ENCODE measurements around the gene EGFL7. TPM values are rescaled to one million over a fixed set of nuclear protein-coding genes. Genes with fewer than 3 reads are reported as not detected.
"Not testable (repeated sequence)": the region's sequence is repeated elsewhere in the genome, so short reads cannot be mapped to it uniquely, and the experiment has no call there.

Gene EGFL7
- total RNA-seq, 3 donors from 2014 or later, result 15.9 to 43.4 (median 18.9) TPM

DNA sequence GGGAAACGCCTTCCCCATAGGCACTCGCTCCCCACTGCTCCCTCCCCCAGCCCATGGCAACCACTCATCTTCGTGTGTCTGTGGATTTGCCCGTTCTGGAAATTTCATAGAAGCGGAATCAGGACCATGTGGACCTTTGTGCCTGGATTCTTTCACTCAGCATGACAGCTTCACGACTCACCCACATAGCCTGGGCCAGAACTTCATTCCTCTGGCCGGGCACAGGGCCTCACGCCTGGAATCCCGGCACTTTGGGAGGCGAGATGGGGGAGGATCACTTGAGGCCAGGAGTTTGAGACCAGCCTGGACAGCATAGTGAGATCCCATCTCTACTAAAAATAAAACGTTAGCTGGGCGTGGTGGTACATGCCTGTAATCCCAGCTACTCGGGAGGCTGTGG is 37.6 kb downstream of the EGFL7 start:
- H3K36me3 ChIP-seq (ENCODE audit: low read depth), result no peaks in the 10 kb centered on the region
- DNase-seq (no peak), ATAC-seq (no peak)
- H3K4me3 ChIP-seq, result no peak overlapping the region
- no peaks in the 10 kb centered on the region for H3K9me3 ChIP-seq
- intact Hi-C loops (cut with DNase I, micrococcal nuclease), result no loop called here
- H3K4me1 ChIP-seq (ENCODE audit: low read depth), result peaks cover 15% of the 10 kb centered on the region
- TF ChIP-seq, protein P1, sequence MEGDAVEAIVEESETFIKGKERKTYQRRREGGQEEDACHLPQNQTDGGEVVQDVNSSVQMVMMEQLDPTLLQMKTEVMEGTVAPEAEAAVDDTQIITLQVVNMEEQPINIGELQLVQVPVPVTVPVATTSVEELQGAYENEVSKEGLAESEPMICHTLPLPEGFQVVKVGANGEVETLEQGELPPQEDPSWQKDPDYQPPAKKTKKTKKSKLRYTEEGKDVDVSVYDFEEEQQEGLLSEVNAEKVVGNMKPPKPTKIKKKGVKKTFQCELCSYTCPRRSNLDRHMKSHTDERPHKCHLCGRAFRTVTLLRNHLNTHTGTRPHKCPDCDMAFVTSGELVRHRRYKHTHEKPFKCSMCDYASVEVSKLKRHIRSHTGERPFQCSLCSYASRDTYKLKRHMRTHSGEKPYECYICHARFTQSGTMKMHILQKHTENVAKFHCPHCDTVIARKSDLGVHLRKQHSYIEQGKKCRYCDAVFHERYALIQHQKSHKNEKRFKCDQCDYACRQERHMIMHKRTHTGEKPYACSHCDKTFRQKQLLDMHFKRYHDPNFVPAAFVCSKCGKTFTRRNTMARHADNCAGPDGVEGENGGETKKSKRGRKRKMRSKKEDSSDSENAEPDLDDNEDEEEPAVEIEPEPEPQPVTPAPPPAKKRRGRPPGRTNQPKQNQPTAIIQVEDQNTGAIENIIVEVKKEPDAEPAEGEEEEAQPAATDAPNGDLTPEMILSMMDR (IDR thresholded peaks at IDR 0.05), result no peak

DNA sequence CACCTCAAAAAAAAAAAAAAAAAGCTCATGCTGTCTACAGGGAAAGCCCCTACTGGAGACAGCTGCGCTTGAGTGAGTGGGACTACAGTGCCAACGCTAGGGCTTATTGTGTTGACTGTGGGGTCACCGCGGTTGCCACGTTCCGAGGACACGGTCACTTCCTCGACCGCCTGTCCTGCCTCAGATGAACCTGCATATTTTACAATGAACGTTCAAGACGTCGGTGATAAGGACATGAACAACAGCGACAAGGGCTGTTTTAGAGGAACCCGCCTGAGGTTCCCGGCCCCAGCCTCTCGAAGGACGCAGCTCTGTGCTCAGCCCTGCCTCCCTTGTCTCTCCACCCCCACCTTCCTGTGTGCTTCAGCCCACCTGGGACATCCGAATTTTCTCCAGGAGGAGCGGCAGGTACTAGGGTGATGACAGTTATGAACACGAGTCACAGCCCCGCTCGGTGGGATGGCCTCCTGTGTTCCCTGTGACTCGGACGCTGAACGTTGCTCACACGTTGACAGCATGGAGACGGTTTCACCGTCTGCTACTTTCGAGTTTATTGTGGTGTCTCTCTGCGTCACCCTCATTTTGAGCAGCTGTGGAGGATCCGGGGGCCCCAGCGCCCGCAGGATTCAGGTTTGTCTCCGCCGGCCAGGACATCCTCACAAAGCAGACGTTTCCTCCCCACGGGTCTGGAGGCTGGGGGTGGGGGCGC is 38.4 kb downstream of the EGFL7 start:
- TF ChIP-seq, protein P1 (IDR thresholded peaks at IDR 0.05), result no peak
- Histone ChIP-seq H3K4me3 (no peak overlapping the region), H3K36me3 (ENCODE audit: low read depth) (no peaks in the 10 kb centered on the region), H3K9me3 (no peaks in the 10 kb centered on the region), H3K4me1 (ENCODE audit: low read depth) (peaks cover 9% of the 10 kb centered on the region)
- DNase-seq (no peak), ATAC-seq (peak; percentile 39)
- intact Hi-C loops (cut with DNase I, micrococcal nuclease), result no loop called here

DNA sequence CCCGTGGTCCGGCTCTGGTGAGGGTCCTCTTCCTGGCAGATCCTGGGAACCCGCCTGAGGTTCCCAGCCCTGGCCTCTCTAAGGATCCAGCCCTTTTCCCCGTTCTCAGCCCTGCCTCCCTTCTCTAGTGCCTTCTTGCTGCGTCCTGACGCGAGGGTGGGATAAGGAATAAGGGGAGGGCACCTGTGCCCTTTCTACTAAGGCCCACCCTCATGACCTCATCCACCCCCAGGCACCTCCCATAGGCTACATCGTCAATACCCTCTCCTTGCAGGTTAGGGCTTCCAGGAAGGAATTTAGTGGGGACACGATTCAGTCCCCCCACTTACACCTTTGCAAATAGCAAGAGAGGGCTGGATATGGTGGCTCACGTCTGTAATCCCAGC is 38.9 kb downstream of the EGFL7 start:
- no peak for ATAC-seq
- Histone ChIP-seq H3K9me3 (no peaks in the 10 kb centered on the region), H3K4me3 (no peak overlapping the region), H3K4me1 (ENCODE audit: low read depth) (peaks cover 7% of the 10 kb centered on the region), H3K36me3 (ENCODE audit: low read depth) (no peaks in the 10 kb centered on the region)
- TF ChIP-seq, protein P1 (IDR thresholded peaks at IDR 0.05), result no peak
- DNase-seq, result no peak
- intact Hi-C loops (cut with DNase I, micrococcal nuclease), result no loop called here

DNA sequence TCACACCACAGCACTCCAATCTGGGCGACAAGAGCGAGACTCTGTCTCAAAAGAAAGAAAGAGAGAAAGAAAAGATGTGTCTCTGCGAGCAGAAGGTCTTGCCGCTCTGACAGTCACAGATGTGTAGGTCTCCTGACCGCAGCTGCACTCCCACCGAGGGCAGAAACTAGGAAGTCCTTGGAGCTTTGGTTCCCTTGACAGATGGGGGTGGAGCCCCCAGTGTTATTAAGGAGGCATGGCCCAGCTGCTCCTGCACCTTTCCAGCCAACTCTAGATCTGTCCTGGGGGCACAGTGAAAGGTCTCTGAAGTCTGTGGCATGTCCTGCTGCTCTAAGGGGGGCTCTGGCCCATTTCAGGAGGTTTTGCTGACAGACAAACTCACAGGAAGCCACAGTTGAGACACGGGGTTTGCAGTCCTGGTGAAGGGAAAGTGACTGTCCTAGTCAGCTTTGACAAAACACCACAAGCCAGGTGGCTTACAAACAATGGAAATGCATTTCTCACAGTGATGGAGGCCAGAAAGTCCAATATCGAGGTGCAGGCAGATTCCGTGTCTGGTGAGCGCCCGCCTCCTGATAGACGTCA is 40.7 kb downstream of the EGFL7 start:
- peaks cover 7% of the 10 kb centered on the region for H3K4me1 ChIP-seq (ENCODE audit: low read depth)
- no peaks in the 10 kb centered on the region for H3K9me3 ChIP-seq
- DNase-seq, result no peak
- ATAC-seq, result no peak
- no peak overlapping the region for H3K4me3 ChIP-seq
- no peaks in the 10 kb centered on the region for H3K36me3 ChIP-seq (ENCODE audit: low read depth)
- intact Hi-C loops (cut with DNase I, micrococcal nuclease), result no loop called here
- TF ChIP-seq, protein P1 (IDR thresholded peaks at IDR 0.05), result no peak

DNA sequence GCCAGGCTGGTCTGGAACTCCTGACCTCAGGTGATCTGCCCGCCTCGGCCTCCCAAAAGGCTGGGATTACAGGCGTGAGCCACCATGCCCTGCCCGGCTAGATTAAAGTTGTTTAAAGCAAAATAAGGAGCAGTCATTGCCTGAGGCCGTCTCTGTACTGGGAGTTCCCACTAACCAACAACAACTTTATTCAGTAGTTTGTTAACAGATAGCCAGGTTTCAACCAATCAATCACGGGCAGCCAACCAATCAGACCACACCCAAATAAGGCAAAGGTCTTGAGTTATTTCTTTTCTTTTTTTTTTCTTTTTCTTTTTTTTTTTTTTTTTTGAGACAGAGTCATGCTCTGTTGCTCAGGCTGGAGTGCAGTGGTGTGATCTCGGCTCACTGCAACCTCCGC is 42.0 kb downstream of the EGFL7 start:
- H3K4me3 ChIP-seq; intact Hi-C loops (cut with DNase I, micrococcal nuclease); DNase-seq; H3K36me3 ChIP-seq (ENCODE audit: low read depth); ATAC-seq; H3K9me3 ChIP-seq; H3K4me1 ChIP-seq (ENCODE audit: low read depth): not testable (repeated sequence)

DNA sequence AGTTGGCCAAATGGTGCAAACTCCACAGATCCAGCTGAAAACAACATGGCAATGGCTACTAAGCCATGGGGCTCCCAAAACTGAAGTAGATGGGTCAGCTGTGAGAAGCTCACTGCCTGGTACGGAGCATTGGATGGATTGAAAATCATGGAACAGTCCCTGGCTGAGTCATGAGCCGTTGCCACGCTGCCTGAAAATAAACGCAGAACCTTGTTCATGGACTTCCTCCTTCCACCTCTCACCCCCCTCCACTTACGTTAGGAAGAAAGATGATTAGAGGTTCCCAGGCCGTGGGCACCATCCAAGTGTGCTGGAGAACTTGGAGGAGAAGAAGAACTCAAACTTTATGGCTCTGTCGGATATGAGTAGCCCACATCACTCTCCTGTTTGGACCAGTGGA is 42.8 kb downstream of the EGFL7 start:
- DNase-seq (no peak), ATAC-seq (peak; percentile 27)
- peaks cover 7% of the 10 kb centered on the region for H3K4me1 ChIP-seq (ENCODE audit: low read depth)
- intact Hi-C loops (cut with DNase I, micrococcal nuclease), result no loop called here
- TF ChIP-seq, protein P1 (IDR thresholded peaks at IDR 0.05), result no peak
- no peaks in the 10 kb centered on the region for H3K9me3 ChIP-seq
- no peaks in the 10 kb centered on the region for H3K36me3 ChIP-seq (ENCODE audit: low read depth)
- no peak overlapping the region for H3K4me3 ChIP-seq

All from mucosa of descending colon (tissue), 3 donors.